Anterior cingulate cortex (tissue), 58 donors: ENCODE data around the gene COL1A1.
A peak's percentile ranks its signal among the peaks of the same experiment; 100 is the strongest.

ENCODE experiments used
- DNase-seq, 58 donors: peaks; one replicate each; lab custom pipeline; 2025; lab: John Stamatoyannopoulos, UW

The COL1A1 gene

GRCh38 chr17:50163843-50164696, 37.4 kb downstream of the COL1A1 start:
- DNase-seq = no peak

- no peak for DNase-seq
Measured at GRCh38 chr17:50162466-50163254, 38.8 kb downstream of the COL1A1 start.

- no peak for DNase-seq
Measured at GRCh38 chr17:50161911-50162288, 39.5 kb downstream of the COL1A1 start.

- DNase-seq = peak in 57 of 58 donors; percentile 68 to 93 (median 86)
Measured at GRCh38 chr17:50161023-50161910, 40.2 kb downstream of the COL1A1 start.

- no peak for DNase-seq
Measured at GRCh38 chr17:50157891-50158290, 43.5 kb downstream of the COL1A1 start.

- DNase-seq = no peak
Measured at GRCh38 chr17:50155115-50155819, 46.2 kb downstream of the COL1A1 start.

GRCh38 chr17:50154604-50155003, 46.8 kb downstream of the COL1A1 start:
- no peak for DNase-seq

- DNase-seq = peak in 4 of 58 donors; percentile 17 to 30 (median 25)
Measured at GRCh38 chr17:50153650-50154575, 47.5 kb downstream of the COL1A1 start.

- DNase-seq = no peak
Measured at GRCh38 chr17:50152736-50153135, 48.7 kb downstream of the COL1A1 start.

- DNase-seq = peak; percentile 34 to 92 (median 84)
Measured at GRCh38 chr17:50151937-50152547, 49.4 kb downstream of the COL1A1 start.

GRCh38 chr17:50151041-50151936, 50.1 kb downstream of the COL1A1 start:
- DNase-seq = peak; percentile 32 to 93 (median 84)

- peak in 1 of 58 donors; percentile 54 for DNase-seq
Measured at GRCh38 chr17:50150354-50151040, 50.9 kb downstream of the COL1A1 start, which contains the start of gene PPP1R9B. TSS of gene PPP1R9B (minus strand) at chr17:50150677. CDS start at chr17:50150513, 164 bp downstream.

GRCh38 chr17:50149417-50150353, 51.7 kb downstream of the COL1A1 start:
- peak in 20 of 58 donors; percentile 7 to 54 (median 28) for DNase-seq

GRCh38 chr17:50149091-50149416, 52.4 kb downstream of the COL1A1 start:
- peak in 14 of 58 donors; percentile 26 to 67 (median 40) for DNase-seq
